PFSK-1 (cell line): ENCODE data around the gene YIPF6.

ENCODE experiments used
- POLR2AphosphoS5 ChIP-seq: IDR thresholded peaks from 2 replicates; pipeline ENCODE4 v1.6.1; 2012; ENCODE audit warnings: low read depth, mild to moderate bottlenecking, control low read depth, low read length, moderate library complexity
- TF ChIP-seq, protein P1 (sequence below), 2 experiments: IDR thresholded peaks; 2 replicates each; pipeline versions ENCODE4 v1.6.1 to v1.8.0; 2011 to 2012; ENCODE audit warnings: low read depth in 2 of 2, low read length in 2 of 2, control low read depth in 1 of 2, inconsistent platforms in 1 of 2, mild to moderate bottlenecking in 1 of 2, moderate library complexity in 1 of 2; ENCODE audit not compliant: insufficient read depth in 1 of 2

DNA sequence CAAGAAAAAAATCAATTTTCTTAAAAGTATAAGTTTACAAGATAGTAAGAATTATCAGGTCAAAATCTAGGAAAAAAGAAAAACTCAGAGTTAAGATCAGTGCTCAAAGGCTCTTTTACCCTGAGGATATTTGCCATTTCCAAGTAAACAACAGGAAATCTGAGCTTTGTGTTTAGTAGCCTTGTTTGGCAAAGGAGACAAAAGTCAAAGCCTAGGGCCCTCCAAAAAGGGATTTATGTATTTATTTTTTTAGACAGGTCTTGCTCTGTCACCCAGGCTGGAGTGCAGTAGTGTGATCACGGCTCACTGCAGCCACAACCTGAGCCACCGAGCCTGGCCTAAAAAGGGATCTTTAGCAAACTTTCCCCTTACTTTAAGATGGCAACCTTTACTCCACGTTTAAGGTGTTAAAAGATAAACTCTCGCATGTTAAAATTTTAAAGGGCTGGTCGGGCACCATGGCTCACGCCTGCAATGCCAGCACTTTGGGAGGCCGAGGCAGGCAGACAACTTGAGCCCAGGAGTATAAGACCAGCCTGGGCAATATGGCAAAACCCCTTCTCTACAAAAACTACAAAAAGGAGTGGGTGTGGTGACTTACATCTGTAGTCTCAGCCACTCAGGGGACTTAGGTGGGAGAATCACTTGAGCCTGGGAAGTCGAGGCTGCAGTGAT, 44.2 kb upstream of the YIPF6 start:
- no peak for TF ChIP-seq POLR2AphosphoS5
- TF ChIP-seq, protein P1, sequence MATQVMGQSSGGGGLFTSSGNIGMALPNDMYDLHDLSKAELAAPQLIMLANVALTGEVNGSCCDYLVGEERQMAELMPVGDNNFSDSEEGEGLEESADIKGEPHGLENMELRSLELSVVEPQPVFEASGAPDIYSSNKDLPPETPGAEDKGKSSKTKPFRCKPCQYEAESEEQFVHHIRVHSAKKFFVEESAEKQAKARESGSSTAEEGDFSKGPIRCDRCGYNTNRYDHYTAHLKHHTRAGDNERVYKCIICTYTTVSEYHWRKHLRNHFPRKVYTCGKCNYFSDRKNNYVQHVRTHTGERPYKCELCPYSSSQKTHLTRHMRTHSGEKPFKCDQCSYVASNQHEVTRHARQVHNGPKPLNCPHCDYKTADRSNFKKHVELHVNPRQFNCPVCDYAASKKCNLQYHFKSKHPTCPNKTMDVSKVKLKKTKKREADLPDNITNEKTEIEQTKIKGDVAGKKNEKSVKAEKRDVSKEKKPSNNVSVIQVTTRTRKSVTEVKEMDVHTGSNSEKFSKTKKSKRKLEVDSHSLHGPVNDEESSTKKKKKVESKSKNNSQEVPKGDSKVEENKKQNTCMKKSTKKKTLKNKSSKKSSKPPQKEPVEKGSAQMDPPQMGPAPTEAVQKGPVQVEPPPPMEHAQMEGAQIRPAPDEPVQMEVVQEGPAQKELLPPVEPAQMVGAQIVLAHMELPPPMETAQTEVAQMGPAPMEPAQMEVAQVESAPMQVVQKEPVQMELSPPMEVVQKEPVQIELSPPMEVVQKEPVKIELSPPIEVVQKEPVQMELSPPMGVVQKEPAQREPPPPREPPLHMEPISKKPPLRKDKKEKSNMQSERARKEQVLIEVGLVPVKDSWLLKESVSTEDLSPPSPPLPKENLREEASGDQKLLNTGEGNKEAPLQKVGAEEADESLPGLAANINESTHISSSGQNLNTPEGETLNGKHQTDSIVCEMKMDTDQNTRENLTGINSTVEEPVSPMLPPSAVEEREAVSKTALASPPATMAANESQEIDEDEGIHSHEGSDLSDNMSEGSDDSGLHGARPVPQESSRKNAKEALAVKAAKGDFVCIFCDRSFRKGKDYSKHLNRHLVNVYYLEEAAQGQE (IDR thresholded peaks at IDR 0.05; ENCODE audit: insufficient read depth in 1 of 2, low read depth in 2 of 2, low read length in 2 of 2): no peak
